Measurements from ENCODE around the gene SPAAR. TPM values are rescaled to one million over a fixed set of nuclear protein-coding genes. Genes with fewer than 3 reads are reported as not detected.

Gene SPAAR
- total RNA-seq, 2 experiments from 2014 or later = not detected

DNA sequence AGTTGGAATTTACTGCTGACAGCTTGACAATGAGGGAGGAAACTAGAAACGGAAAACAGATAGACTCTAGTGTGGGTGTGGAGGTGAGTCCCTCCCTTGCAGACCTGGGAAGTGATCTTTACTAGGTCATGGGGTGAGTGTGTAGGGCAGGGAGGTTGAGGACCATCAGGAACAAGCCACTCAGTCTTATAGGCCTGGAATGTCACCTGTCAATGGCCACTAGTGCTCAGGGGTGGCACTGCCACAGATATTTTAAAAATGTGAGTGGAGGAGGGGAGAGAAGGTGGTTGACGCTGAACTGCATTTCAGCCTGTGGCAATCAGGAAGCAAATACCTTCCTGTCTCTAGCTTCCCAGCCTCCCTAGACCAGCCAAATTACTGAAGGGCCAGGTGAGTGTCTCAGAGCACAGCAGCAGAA lies 39.6 kb downstream of the SPAAR start:
- no peak for ATAC-seq

DNA sequence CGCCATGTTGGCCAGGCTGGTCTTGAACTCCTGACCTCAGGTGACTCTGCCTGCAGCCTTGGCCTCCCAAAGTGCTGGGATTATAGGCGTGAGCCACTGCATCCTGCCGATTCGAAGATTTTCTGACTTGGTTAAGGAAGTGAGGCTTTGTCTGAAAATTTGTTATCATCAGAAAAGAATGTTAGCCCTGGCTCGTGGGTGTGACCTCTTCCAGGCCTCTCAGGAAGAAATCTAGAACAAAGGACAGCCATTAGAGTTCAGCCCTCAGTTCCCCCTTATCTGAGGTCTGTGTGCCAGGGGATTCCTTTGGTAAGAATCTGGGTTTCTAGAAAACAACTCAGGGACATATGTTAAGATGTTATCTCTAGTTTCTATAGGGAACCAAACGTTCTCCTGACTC lies 42.4 kb downstream of the SPAAR start:
- DNase-seq (no peak), ATAC-seq (no peak)
- Mint-ChIP-seq H3K4me3 (no peak overlapping the region), H3K27me3 (peaks cover 32% of the 10 kb centered on the region), H3K9me3 (ENCODE audit: low read depth) (no peaks in the 10 kb centered on the region), H3K36me3 (no peaks in the 10 kb centered on the region), H3K27ac (no peak overlapping the region), H3K4me1 (no peaks in the 10 kb centered on the region)
- CTCF ChIA-PET = interaction anchor here (0.6 to 2.2 kb wide), 5 partner anchors 11 to 71 kb away, joined by 3 to 13 read pairs (median 10); no protein-coding TSS in a partner anchor

More for the DNA sequence above, 39.6 kb downstream of the SPAAR start:
- CTCF ChIA-PET = no interaction called here
- Mint-ChIP-seq H3K4me3 (no peak overlapping the region), H3K9me3 (ENCODE audit: low read depth) (no peaks in the 10 kb centered on the region), H3K4me1 (peaks cover 4% of the 10 kb centered on the region), H3K27ac (no peak overlapping the region), H3K27me3 (peaks cover 19% of the 10 kb centered on the region), H3K36me3 (no peaks in the 10 kb centered on the region)
- DNase-seq = no peak

DNA sequence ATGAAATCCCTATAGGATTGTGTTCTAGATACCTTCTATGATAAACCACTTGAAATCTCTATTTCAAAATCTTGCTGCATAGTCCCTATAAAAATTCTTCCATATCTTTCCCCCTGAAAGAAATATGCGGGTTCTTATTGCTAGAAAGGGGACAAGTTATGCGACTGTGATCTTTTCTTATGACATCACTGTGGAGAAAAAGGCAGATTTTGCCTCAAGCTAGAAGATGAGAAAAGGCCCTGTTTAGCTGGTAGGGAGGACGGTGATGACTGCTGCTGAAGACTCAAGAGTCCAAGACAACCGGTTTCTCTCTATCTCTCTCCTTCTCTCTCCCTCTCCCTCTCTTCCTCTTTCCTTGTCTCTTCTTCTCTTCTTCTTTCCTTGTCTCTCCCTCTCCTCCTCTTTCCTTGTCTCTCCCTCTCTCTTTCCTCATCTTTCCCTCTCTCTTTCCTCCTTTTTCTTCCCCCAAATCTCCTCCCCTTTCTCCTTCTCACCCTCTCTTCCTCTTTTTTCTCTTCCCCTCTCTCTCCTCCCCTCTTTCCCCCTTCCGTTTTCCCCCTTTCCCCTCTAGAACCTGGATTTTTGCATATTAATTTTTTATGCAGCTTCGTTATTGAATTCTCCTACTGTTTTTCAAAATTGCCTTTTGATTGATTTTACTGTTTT lies 43.4 kb downstream of the SPAAR start:
- no peaks in the 10 kb centered on the region for H3K9me3 Mint-ChIP-seq (ENCODE audit: low read depth)
- ATAC-seq = no peak
- DNase-seq = no peak
- no peak overlapping the region for H3K4me3 Mint-ChIP-seq
- H3K36me3 Mint-ChIP-seq = no peaks in the 10 kb centered on the region
- H3K27ac Mint-ChIP-seq = no peak overlapping the region
- H3K4me1 Mint-ChIP-seq = no peaks in the 10 kb centered on the region
- CTCF ChIA-PET = interaction anchor here (1.0 to 2.2 kb wide), 6 partner anchors 12 to 70 kb away, joined by 3 to 13 read pairs (median 8); no protein-coding TSS in a partner anchor
- H3K27me3 Mint-ChIP-seq = peaks cover 38% of the 10 kb centered on the region

- H3K27ac Mint-ChIP-seq = no peak overlapping the region
- CTCF ChIA-PET = interaction anchor here (0.6 to 3.2 kb wide), 23 partner anchors 8 to 150 kb away, joined by 3 to 29 read pairs (median 4); partner anchors contain the start of gene SPAAR
- H3K36me3 Mint-ChIP-seq = no peaks in the 10 kb centered on the region
- ATAC-seq (peak; percentile 68), DNase-seq (peak; percentile 68)
- H3K9me3 Mint-ChIP-seq (ENCODE audit: low read depth) = no peaks in the 10 kb centered on the region
- H3K27me3 Mint-ChIP-seq = peaks cover 48% of the 10 kb centered on the region
- no peak overlapping the region for H3K4me3 Mint-ChIP-seq
- no peaks in the 10 kb centered on the region for H3K4me1 Mint-ChIP-seq
Observed at GRCh38 chr9:35954942-35955546, 45.8 kb downstream of the SPAAR start.

- Mint-ChIP-seq H3K4me1 (no peaks in the 10 kb centered on the region), H3K27ac (no peak overlapping the region), H3K36me3 (no peaks in the 10 kb centered on the region), H3K27me3 (peaks cover 52% of the 10 kb centered on the region), H3K4me3 (no peak overlapping the region), H3K9me3 (ENCODE audit: low read depth) (no peaks in the 10 kb centered on the region)
- ATAC-seq = no peak
- no peak for DNase-seq
- CTCF ChIA-PET = interaction anchor here (0.6 to 3.2 kb wide), 6 partner anchors 12 to 1102 kb away, joined by 3 to 29 read pairs (median 4); no protein-coding TSS in a partner anchor
Observed at GRCh38 chr9:35956651-35957050, 47.4 kb downstream of the SPAAR start.

DNA sequence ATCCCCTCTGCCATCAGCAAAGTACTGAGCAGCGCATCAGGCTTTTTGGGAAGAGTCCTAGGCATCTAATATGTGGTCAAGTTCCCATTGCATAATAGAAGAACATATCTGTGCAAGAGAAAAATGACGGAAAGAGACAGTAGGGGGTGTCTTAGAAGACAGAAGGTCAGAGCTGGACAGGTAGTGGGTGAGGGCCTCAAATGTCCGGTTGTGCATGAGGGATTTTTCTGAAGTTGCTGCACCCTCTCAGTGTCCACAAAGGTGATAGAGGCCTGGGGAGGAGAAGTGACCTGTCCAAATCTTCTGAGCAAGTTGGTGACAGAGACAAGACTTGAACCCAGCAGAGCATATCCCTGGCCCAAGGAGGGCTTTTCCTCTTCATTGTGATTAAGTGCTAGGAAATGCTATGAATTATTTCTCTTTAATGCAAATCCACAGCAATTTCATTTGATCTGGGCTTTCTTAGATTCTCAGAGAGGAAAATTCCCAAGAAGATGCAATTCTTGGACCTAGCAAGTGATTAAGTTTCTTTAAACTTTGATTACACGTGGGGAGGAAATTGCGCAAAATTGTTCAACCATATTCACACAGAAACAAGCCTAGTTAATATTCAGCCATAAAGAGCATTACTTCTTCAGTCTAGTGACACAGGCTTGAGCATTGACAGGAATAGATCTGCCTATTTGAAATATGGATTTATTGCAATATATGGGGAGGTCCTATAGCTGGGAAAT lies 49.0 kb downstream of the SPAAR start, which contains the start of gene OR2S2:
TSS of gene OR2S2 (minus strand) at position 51 of the 734 bp plus-strand sequence. CDS start 56 bp downstream, outside the sequence.
- ATAC-seq = no peak
- Mint-ChIP-seq H3K4me3 (no peak within 1 kb of the TSS), H3K9me3 (ENCODE audit: low read depth) (no peaks in the 10 kb centered on the region), H3K27ac (no peak within 1 kb of the TSS), H3K27me3 (peaks cover 40% of the 10 kb centered on the region), H3K36me3 (no peaks in the 10 kb centered on the region), H3K4me1 (no peaks in the 10 kb centered on the region)
- CTCF ChIA-PET = interaction anchor here (0.9 to 2.0 kb wide), 3 partner anchors 13 to 921 kb away, joined by 3 to 9 read pairs (median 6); no protein-coding TSS in a partner anchor
- no peak for DNase-seq

DNA sequence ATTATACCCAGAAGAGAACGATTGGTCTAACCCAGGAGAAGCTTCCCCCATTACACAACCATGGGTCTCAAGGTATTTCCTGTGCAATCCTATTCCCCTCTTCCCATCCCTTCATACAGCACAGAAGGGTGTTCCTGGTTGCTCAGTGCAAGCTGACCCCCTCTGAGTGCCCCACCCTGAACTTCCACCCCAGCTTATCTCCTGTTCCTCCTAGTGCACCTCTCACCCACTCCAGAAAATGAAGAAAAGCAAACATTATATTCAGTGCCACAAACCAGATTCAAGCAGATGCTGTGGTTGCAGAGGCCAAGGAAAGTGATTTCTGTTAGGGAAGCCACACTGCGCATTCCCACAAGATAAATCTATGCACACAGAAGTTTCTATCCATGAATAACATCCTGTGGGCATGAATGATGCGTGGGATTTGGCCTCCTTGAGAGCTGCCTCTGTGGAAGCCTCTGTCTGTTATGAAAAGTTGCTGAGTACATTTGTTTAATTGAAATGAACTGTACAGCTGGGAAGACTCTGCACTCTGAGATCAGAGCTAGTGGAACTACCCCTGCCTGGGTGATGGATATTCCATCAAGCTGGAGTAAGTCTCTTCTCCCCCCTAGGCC lies 50.9 kb downstream of the SPAAR start:
- no peaks in the 10 kb centered on the region for H3K36me3 Mint-ChIP-seq
- H3K27ac Mint-ChIP-seq = no peak overlapping the region
- DNase-seq = no peak
- no peak overlapping the region for H3K4me3 Mint-ChIP-seq
- CTCF ChIA-PET = interaction anchor here (1.7 to 2.0 kb wide), 2 partner anchors 15 to 57 kb away, joined by 4 to 9 read pairs; no protein-coding TSS in a partner anchor
- no peaks in the 10 kb centered on the region for H3K9me3 Mint-ChIP-seq (ENCODE audit: low read depth)
- H3K27me3 Mint-ChIP-seq = peaks cover 33% of the 10 kb centered on the region
- H3K4me1 Mint-ChIP-seq = no peaks in the 10 kb centered on the region
- ATAC-seq = no peak

Other genes starting within 250 kb of the SPAAR start
- gene ARHGEF39, start 244.3 kb upstream of the SPAAR start, total RNA-seq = 10 to 100 TPM; 14.5 to 21.1 TPM
- gene CA9, start 235.6 kb upstream of the SPAAR start, total RNA-seq = under 1 TPM; 0.21 to 0.85 TPM
- gene TPM2, start 219.6 kb upstream of the SPAAR start, total RNA-seq = 10 to 100 TPM in 1 of 2 experiments, 1 to 10 TPM in 1; 6.1 to 12.1 TPM
- 100 to 1,000 TPM; 372 to 374 TPM for gene TLN1, start 177.3 kb upstream of the SPAAR start, total RNA-seq
- 10 to 100 TPM; 20.5 to 24.7 TPM for gene CREB3, start 176.8 kb upstream of the SPAAR start, total RNA-seq
- 10 to 100 TPM; 57.7 to 58.8 TPM for gene GBA2, start 160.3 kb upstream of the SPAAR start, total RNA-seq
- gene RGP1, start 160.2 kb upstream of the SPAAR start, total RNA-seq = 10 to 100 TPM; 21.0 to 23.6 TPM
- not detected for gene MSMP, start 155.2 kb upstream of the SPAAR start, total RNA-seq
- gene NPR2, start 117.9 kb upstream of the SPAAR start, total RNA-seq = 10 to 100 TPM; 12.4 to 13.4 TPM
- 1 to 10 TPM; 1.2 to 1.4 TPM for gene SPAG8, start 97.2 kb upstream of the SPAAR start, total RNA-seq
- gene HINT2, start 94.4 kb upstream of the SPAAR start, total RNA-seq = 10 to 100 TPM; 68.9 to 73.5 TPM
- gene FAM221B, start 80.8 kb upstream of the SPAAR start, total RNA-seq = not detected
- 1 to 10 TPM; 1.2 to 3.5 TPM for gene TMEM8B, start 80.3 kb upstream of the SPAAR start, total RNA-seq
- gene OR13J1, start 39.1 kb upstream of the SPAAR start, total RNA-seq = not detected
- gene HRCT1, start 3.3 kb upstream of the SPAAR start, total RNA-seq = not detected
- not detected for gene OR2S2, start 48.7 kb downstream of the SPAAR start, total RNA-seq
- gene RECK, start 127.4 kb downstream of the SPAAR start, total RNA-seq = 1 to 10 TPM; 6.1 to 8.1 TPM
- gene GLIPR2, start 227.2 kb downstream of the SPAAR start, total RNA-seq = 10 to 100 TPM; 28.4 to 49.8 TPM

Data from activated CD8-positive, alpha-beta memory T cell treated with anti-CD3 and anti-CD28 coated beads, Interleukin-2, amount 10 ng/mL, durations not matched to agents 7 days and 5 days (primary cell).